Hepatocyte (in vitro differentiated cells): ENCODE results near the gene RPS6KC1. TPM values are rescaled to one million over a fixed set of nuclear protein-coding genes. Genes with fewer than 3 reads are reported as not detected.

Experiments used
- DNase-seq: peaks from one replicate; pipeline ENCODE4 v3.0.0-alpha.2; 2016; ENCODE audit warnings: low spot score
- H2AFZ ChIP-seq: fragments of 200-600 bp; sonication (generic); 2 replicates; pipeline ENCODE4 v1.6.0; 2016; ENCODE audit warnings: antibody characterized with exemption, mild to moderate bottlenecking
- H3K27ac ChIP-seq: fragments of 200-600 bp; sonication (generic); 2 replicates; pipeline ENCODE4 v1.5.1; 2016; ENCODE audit warnings: mild to moderate bottlenecking
- H3K27me3 ChIP-seq: fragments of 200-600 bp; sonication (generic); 2 replicates; pipeline ENCODE4 v1.6.1; 2016
- H3K36me3 ChIP-seq: fragments of 200-600 bp; sonication (generic); replicated peaks from 2 replicates; pipeline ENCODE4 v1.5.1; 2016; ENCODE audit warnings: low read depth; ENCODE audit not compliant: insufficient read depth
- H3K4me1 ChIP-seq: fragments of 200-600 bp; sonication (generic); 2 replicates; pipeline ENCODE4 v1.5.1; 2016; ENCODE audit warnings: mild to moderate bottlenecking, moderate library complexity; ENCODE audit not compliant: insufficient read depth
- H3K4me2 ChIP-seq: fragments of 200-600 bp; sonication (generic); 2 replicates; pipeline ENCODE4 v1.6.0; 2016
- H3K4me3 ChIP-seq: fragments of 200-600 bp; sonication (generic); 2 replicates; pipeline ENCODE4 v1.5.1; 2016; ENCODE audit warnings: mild to moderate bottlenecking
- H3K79me2 ChIP-seq: fragments of 200-600 bp; sonication (generic); 2 replicates; pipeline ENCODE4 v1.6.0; 2017; ENCODE audit warnings: mild to moderate bottlenecking
- H3K9me2 ChIP-seq: fragments of 200-600 bp; sonication (generic); replicated peaks from 2 replicates; pipeline ENCODE4 v1.6.0; 2017; ENCODE audit warnings: mild to moderate bottlenecking; ENCODE audit not compliant: insufficient read depth
- H3K9me3 ChIP-seq: fragments of 200-600 bp; sonication (generic); 2 replicates; pipeline ENCODE4 v1.5.1; 2016; ENCODE audit warnings: low read depth, mild to moderate bottlenecking
- H4K20me1 ChIP-seq: fragments of 200-600 bp; sonication (generic); 2 replicates; pipeline ENCODE4 v1.6.0; 2016; ENCODE audit warnings: mild to moderate bottlenecking; ENCODE audit not compliant: insufficient read depth, poor library complexity, severe bottlenecking
- CTCF ChIP-seq: fragments of 200-600 bp; sonication (generic); IDR thresholded peaks from 2 replicates; pipeline ENCODE4 v1.5.1; 2016; ENCODE audit warnings: antibody characterized with exemption, mild to moderate bottlenecking; ENCODE audit not compliant: poor library complexity
- EZH2 ChIP-seq: fragments of 200-600 bp; sonication (generic); IDR thresholded peaks from 2 replicates; pipeline ENCODE4 v1.6.1; 2016; ENCODE audit warnings: antibody characterized with exemption, mild to moderate bottlenecking, borderline replicate concordance
- EZH2phosphoT487 ChIP-seq: fragments of 200-600 bp; sonication (generic); IDR thresholded peaks from one replicate; pipeline ENCODE4 v1.6.1; 2018; ENCODE audit warnings: antibody characterized with exemption, mild to moderate bottlenecking, low read depth, moderate library complexity; ENCODE audit not compliant: unreplicated experiment, severe bottlenecking
- WGBS: methylation state at CpG from one replicate; pipeline ENCODE4 v1.1.6; 2016; ENCODE audit warnings: low lambda C conversion rate; ENCODE audit errors: missing lambda C conversion rate; 5-methylcytosine and 5-hydroxymethylcytosine counted together
- polyA plus RNA-seq: library from polyadenylated mRNA; unstranded; fragments of >200 nt; fragmentation: Nextera tagmentation; extraction: Ambion mirVana; gene quantifications from 2 replicates; pipeline ENCODE4 v1.2.1, GENCODE V29; 2016
- total RNA-seq: library from RNA; depleted of rRNA; stranded (reverse); fragments of >200 nt; gene quantifications from 2 replicates; pipeline ENCODE4 v1.2.3, GENCODE V29; 2014

Gene RPS6KC1
- total and polyA plus RNA-seq, 2 experiments from 2014 or later, result 10.0 to 26.9 TPM

GRCh38 chr1:213180833-213181232 is 129.8 kb downstream of the RPS6KC1 start:
- Histone ChIP-seq H3K9me2 (no peaks in the 10 kb centered on the region), H3K27ac (no peak overlapping the region), H3K79me2 (no peaks in the 10 kb centered on the region), H3K4me3 (no peak overlapping the region), H4K20me1 (no peaks in the 10 kb centered on the region), H3K4me2 (no peak overlapping the region), H3K9me3 (peaks cover 6% of the 10 kb centered on the region), H3K36me3 (no peaks in the 10 kb centered on the region), H2AFZ (no peak overlapping the region), H3K4me1 (no peaks in the 10 kb centered on the region), H3K27me3 (no peaks in the 10 kb centered on the region)
- DNase-seq, result no peak
- TF ChIP-seq CTCF (no peak), EZH2phosphoT487 (no peak), EZH2 (no peak)
- WGBS, result 100% methylated on average over 1 of the region's 1 CpG

GRCh38 chr1:213183036-213183672 is 132.1 kb downstream of the RPS6KC1 start:
- no peaks in the 10 kb centered on the region for H3K4me1 ChIP-seq
- no peak overlapping the region for H2AFZ ChIP-seq
- H3K9me3 ChIP-seq, result peaks cover 6% of the 10 kb centered on the region
- H3K36me3 ChIP-seq, result no peaks in the 10 kb centered on the region
- WGBS, result 82% methylated on average over 3 of the region's 3 CpGs
- no peak for DNase-seq
- H4K20me1 ChIP-seq, result no peaks in the 10 kb centered on the region
- no peak for TF ChIP-seq CTCF
- H3K79me2 ChIP-seq, result no peaks in the 10 kb centered on the region
- no peak overlapping the region for H3K27ac ChIP-seq
- H3K4me3 ChIP-seq, result no peak overlapping the region
- H3K9me2 ChIP-seq, result no peaks in the 10 kb centered on the region
- no peaks in the 10 kb centered on the region for H3K27me3 ChIP-seq
- no peak overlapping the region for H3K4me2 ChIP-seq

- no peak overlapping the region for H2AFZ ChIP-seq
Measured at GRCh38 chr1:213186168-213186567, 135.1 kb downstream of the RPS6KC1 start.

More at GRCh38 chr1:213186168-213186567, 135.1 kb downstream of the RPS6KC1 start:
- no peak for TF ChIP-seq CTCF
- TF ChIP-seq EZH2, result no peak
- no peak for TF ChIP-seq EZH2phosphoT487
- H3K4me3 ChIP-seq, result no peak overlapping the region
- no peaks in the 10 kb centered on the region for H3K4me1 ChIP-seq
- H3K9me3 ChIP-seq, result peaks cover 16% of the 10 kb centered on the region
- no peak for DNase-seq
- H4K20me1 ChIP-seq, result no peaks in the 10 kb centered on the region
- H3K9me2 ChIP-seq, result no peaks in the 10 kb centered on the region
- H3K4me2 ChIP-seq, result no peak overlapping the region
- H3K27ac ChIP-seq, result no peak overlapping the region
- no peaks in the 10 kb centered on the region for H3K27me3 ChIP-seq
- no peaks in the 10 kb centered on the region for H3K79me2 ChIP-seq
- 100% methylated on average over 2 of the region's 2 CpGs for WGBS
- H3K36me3 ChIP-seq, result peaks cover 3% of the 10 kb centered on the region
